Measurements from ENCODE around the gene ETNPPL. TPM values are rescaled to one million over a fixed set of nuclear protein-coding genes. Genes with fewer than 3 reads are reported as not detected.

The ETNPPL gene
- not detected for polyA plus RNA-seq (2012; ENCODE audit: low read depth, missing spikeins)

DNA sequence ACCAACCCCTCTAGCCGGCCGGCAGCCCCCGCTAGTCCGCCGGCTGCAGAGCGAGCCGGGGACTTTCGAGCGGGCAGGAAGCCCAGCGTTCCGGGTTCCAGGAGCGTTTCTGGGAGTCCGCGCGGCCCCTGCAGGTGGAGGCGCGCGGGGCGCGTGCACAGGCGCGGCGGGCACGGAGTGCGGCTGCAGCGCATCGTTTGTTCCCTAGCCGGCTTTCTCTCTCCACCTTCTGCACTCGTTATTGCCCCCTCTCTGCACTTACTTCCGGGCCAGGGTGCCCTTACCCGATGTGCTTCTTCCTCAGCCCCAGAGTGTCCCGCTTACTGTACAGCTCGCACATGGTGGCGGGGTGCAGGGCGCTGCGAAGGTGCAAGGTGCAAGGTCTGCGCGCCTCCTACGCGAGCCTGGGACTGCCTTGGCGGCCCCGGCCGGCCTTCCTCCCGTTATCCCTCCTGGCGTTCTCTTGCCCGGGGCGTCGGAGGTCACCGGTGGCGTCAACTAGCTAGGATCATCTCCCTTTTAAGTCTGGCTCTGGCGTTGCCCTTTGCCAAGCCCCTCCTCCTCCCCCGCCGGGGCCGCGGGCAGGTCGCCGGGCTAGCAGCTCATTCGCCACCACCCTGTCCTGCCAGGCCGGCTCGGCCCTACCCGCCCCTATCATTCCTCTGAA, at the start of gene ETNPPL:
Gene ETNPPL, minus strand, starts transcription at position 495 of the 667 bp plus-strand sequence. Its CDS starts 155 bp downstream, at position 340.
- TF ChIP-seq POLR2A (IDR thresholded peaks at IDR 0.05; ENCODE audit: low read depth, low read length) = no peak
- TF ChIP-seq PAX5 (IDR thresholded peaks at IDR 0.05; ENCODE audit: insufficient read depth, low read length, severe bottlenecking) = no peak
- TF ChIP-seq TAF1 (IDR thresholded peaks at IDR 0.05; ENCODE audit: low read depth, low read length) = no peak
- no peak for TF ChIP-seq POLR2AphosphoS5 (IDR thresholded peaks at IDR 0.05; ENCODE audit: low read depth, low read length)
- no peak for TF ChIP-seq POU2F2 (IDR thresholded peaks at IDR 0.05; ENCODE audit: low read depth, low read length)
- TF ChIP-seq SPI1 (IDR thresholded peaks at IDR 0.05; ENCODE audit: low read depth, low read length) = no peak
- FAIRE-seq (no peak), DNase-seq (ENCODE audit: insufficient read length, low spot score) (peak; percentile 19)

DNA sequence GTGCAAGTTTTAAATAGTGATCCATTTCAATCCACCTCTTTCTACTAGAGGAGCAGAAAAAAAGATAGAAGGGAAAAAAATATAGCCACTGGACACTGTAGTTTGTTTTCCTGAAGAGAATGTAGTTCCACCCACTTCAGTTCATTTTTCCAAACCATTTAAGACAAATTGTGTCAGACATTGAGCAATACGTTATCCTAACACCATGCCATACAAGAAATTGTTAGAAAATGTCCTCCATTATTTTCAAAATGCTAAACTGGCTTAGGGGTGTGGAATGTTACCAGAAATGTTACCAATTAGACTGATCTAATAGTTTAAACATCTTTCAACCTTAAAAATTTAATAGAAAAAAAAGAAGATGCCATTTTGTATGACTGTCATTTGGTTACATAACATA, 48.6 kb upstream of the ETNPPL start:
- FAIRE-seq (no peak), DNase-seq (ENCODE audit: insufficient read length, low spot score) (no peak)
- TF ChIP-seq TAF1 (IDR thresholded peaks at IDR 0.05; ENCODE audit: low read depth, low read length) (no peak), PAX5 (IDR thresholded peaks at IDR 0.05; ENCODE audit: insufficient read depth, low read length, severe bottlenecking) (no peak), POLR2AphosphoS5 (IDR thresholded peaks at IDR 0.05; ENCODE audit: low read depth, low read length) (no peak), SPI1 (IDR thresholded peaks at IDR 0.05; ENCODE audit: low read depth, low read length) (no peak), POU2F2 (IDR thresholded peaks at IDR 0.05; ENCODE audit: low read depth, low read length) (no peak), POLR2A (IDR thresholded peaks at IDR 0.05; ENCODE audit: low read depth, low read length) (no peak)

DNA sequence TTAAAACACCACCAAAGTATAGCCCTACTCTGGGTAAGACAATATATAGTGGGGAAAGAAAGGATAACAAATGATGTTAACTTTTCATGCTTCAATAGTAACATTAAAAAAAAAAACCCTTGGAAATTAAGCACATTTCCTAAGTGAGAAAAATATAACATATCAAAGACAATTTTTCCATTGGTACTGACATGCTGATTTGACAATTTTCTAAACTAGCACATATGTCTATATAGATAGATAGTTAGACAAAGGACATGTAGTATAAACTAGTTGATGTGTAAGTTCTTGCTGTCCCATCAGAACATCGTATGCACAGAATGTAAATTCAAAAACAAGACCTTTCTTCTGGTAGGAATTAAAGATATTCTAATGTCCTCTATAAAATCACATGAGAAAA, 47.2 kb upstream of the ETNPPL start:
- FAIRE-seq = no peak
- no peak for DNase-seq (ENCODE audit: insufficient read length, low spot score)
- TF ChIP-seq PAX5 (IDR thresholded peaks at IDR 0.05; ENCODE audit: insufficient read depth, low read length, severe bottlenecking) (no peak), TAF1 (IDR thresholded peaks at IDR 0.05; ENCODE audit: low read depth, low read length) (no peak), POLR2A (IDR thresholded peaks at IDR 0.05; ENCODE audit: low read depth, low read length) (no peak), SPI1 (IDR thresholded peaks at IDR 0.05; ENCODE audit: low read depth, low read length) (no peak), POU2F2 (IDR thresholded peaks at IDR 0.05; ENCODE audit: low read depth, low read length) (no peak)

DNA sequence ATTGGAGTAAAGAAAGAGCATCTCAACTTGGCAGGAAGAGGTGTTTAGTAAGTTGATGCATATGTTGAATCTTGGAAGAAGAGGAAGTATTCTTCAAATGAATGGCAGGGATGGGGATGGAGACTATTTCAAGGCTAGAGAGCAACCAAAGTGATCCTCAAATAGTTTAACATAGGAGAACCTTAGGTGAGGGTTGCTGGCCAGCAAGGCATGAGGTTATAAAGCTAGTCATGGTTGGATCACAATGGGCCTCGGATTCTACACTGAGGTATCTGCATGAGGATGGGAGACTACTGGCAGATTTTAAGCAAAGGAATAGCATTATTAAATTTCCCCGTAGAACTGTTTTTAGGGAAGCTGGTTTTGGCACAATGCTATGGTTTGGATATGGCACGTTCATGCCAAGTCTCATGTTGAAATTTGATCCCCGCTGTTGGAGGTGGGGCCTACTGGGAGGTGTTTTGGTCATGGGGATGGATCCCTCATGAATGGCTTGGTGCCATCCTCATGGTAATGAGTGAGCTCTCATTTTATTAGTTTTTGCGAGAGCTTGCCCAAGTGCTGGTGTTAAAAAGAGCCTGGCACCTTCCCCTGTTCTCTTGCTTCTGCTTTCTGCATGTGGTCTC, 41.9 kb upstream of the ETNPPL start:
- FAIRE-seq (no peak), DNase-seq (ENCODE audit: insufficient read length, low spot score) (no peak)
- TF ChIP-seq TAF1 (IDR thresholded peaks at IDR 0.05; ENCODE audit: low read depth, low read length) = no peak
- TF ChIP-seq SPI1 (IDR thresholded peaks at IDR 0.05; ENCODE audit: low read depth, low read length) = no peak
- no peak for TF ChIP-seq PAX5 (IDR thresholded peaks at IDR 0.05; ENCODE audit: insufficient read depth, low read length, severe bottlenecking)
- no peak for TF ChIP-seq POU2F2 (IDR thresholded peaks at IDR 0.05; ENCODE audit: low read depth, low read length)
- TF ChIP-seq POLR2AphosphoS5 (IDR thresholded peaks at IDR 0.05; ENCODE audit: low read depth, low read length) = no peak
- no peak for TF ChIP-seq POLR2A (IDR thresholded peaks at IDR 0.05; ENCODE audit: low read depth, low read length)

DNA sequence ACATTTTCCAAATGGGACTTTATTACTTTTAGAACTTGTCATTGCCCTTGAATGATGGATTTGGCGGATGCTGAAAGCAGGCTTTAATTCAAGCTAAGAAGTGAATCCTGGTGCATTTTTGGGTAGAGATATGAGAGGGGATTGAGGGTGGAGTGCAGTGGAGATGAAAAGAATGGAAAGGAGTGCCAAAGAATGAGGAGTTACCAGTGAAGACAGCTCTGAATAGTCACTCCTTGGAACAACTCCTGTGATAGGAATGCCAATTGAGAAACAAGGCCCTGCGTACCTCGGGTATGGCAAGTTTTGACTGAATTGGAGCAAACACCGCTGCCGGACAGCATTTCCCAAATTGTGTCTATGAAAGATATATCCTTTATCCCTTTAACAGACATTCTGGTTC, 36.5 kb upstream of the ETNPPL start:
- FAIRE-seq = no peak
- no peak for TF ChIP-seq TAF1 (IDR thresholded peaks at IDR 0.05; ENCODE audit: low read depth, low read length)
- TF ChIP-seq PAX5 (IDR thresholded peaks at IDR 0.05; ENCODE audit: insufficient read depth, low read length, severe bottlenecking) = no peak
- no peak for TF ChIP-seq POLR2AphosphoS5 (IDR thresholded peaks at IDR 0.05; ENCODE audit: low read depth, low read length)
- TF ChIP-seq SPI1 (IDR thresholded peaks at IDR 0.05; ENCODE audit: low read depth, low read length) = no peak
- TF ChIP-seq POU2F2 (IDR thresholded peaks at IDR 0.05; ENCODE audit: low read depth, low read length) = no peak
- TF ChIP-seq POLR2A (IDR thresholded peaks at IDR 0.05; ENCODE audit: low read depth, low read length) = no peak
- DNase-seq (ENCODE audit: insufficient read length, low spot score) = no peak

DNA sequence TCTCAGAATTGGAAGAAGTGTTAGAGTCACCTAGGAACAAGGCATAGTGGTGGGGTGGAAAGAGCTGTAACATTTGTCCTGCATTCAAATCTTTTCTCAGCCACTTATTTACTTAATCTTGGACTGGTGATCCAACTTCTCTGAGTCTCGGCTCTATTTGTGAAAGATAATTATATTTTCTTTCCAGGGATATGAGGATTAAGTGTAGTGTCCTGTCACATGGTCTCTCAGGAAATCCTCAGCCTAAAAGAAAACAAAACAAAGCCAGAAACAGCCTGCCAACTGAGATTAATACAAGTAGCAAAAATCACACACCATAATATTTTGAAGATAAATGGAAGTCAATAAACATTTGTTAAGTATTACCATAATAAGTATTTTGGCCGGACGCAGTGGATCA, 33.3 kb upstream of the ETNPPL start:
- FAIRE-seq (no peak), DNase-seq (ENCODE audit: insufficient read length, low spot score) (no peak)
- TF ChIP-seq POU2F2 (IDR thresholded peaks at IDR 0.05; ENCODE audit: low read depth, low read length) (no peak), POLR2AphosphoS5 (IDR thresholded peaks at IDR 0.05; ENCODE audit: low read depth, low read length) (no peak), PAX5 (IDR thresholded peaks at IDR 0.05; ENCODE audit: insufficient read depth, low read length, severe bottlenecking) (no peak), TAF1 (IDR thresholded peaks at IDR 0.05; ENCODE audit: low read depth, low read length) (no peak), POLR2A (IDR thresholded peaks at IDR 0.05; ENCODE audit: low read depth, low read length) (no peak), SPI1 (IDR thresholded peaks at IDR 0.05; ENCODE audit: low read depth, low read length) (no peak)

DNA sequence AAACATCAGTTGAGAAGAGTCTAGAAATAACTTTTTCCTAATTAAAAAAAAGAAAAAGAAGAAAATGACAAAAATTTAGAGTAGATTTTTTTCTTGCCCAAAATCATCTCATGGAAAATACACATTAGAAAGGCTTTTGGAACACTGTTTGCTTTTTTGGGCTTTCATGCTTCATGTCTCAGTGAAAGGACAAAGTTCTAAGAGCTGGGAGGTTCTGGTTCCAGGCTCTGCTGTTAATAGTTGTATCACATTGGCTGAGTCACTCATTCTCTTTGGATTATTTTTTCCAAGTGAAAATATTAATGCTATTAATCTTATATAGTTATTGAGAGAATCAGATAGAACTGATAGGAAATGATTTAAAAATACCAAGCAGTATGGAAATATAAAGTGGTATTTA, 32.9 kb upstream of the ETNPPL start:
- FAIRE-seq (no peak), DNase-seq (ENCODE audit: insufficient read length, low spot score) (no peak)
- TF ChIP-seq POU2F2 (IDR thresholded peaks at IDR 0.05; ENCODE audit: low read depth, low read length) (no peak), SPI1 (IDR thresholded peaks at IDR 0.05; ENCODE audit: low read depth, low read length) (no peak), POLR2A (IDR thresholded peaks at IDR 0.05; ENCODE audit: low read depth, low read length) (no peak), TAF1 (IDR thresholded peaks at IDR 0.05; ENCODE audit: low read depth, low read length) (no peak), POLR2AphosphoS5 (IDR thresholded peaks at IDR 0.05; ENCODE audit: low read depth, low read length) (no peak), PAX5 (IDR thresholded peaks at IDR 0.05; ENCODE audit: insufficient read depth, low read length, severe bottlenecking) (no peak)

DNA sequence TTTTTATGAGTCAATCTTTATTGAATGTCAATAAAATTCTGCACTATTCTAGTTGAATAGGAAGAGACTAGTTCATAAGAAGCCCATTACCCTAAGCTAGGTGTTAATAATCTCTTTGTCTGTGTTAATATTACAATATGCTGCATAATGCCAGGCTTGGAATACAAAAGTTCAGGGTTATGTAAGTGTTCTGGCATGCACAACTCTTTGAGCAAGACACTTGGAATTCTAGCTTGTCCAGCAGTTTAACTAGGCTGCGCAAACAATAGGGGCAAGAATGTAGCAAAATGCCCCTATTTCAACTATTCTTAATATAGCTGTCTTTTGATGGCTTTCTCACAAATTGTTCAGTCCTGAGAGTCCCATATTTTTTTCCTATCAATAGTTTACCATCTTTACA, 31.3 kb upstream of the ETNPPL start:
- FAIRE-seq (no peak), DNase-seq (ENCODE audit: insufficient read length, low spot score) (no peak)
- TF ChIP-seq SPI1 (IDR thresholded peaks at IDR 0.05; ENCODE audit: low read depth, low read length) = no peak
- no peak for TF ChIP-seq POLR2AphosphoS5 (IDR thresholded peaks at IDR 0.05; ENCODE audit: low read depth, low read length)
- no peak for TF ChIP-seq POLR2A (IDR thresholded peaks at IDR 0.05; ENCODE audit: low read depth, low read length)
- TF ChIP-seq PAX5 (IDR thresholded peaks at IDR 0.05; ENCODE audit: insufficient read depth, low read length, severe bottlenecking) = no peak
- no peak for TF ChIP-seq POU2F2 (IDR thresholded peaks at IDR 0.05; ENCODE audit: low read depth, low read length)
- no peak for TF ChIP-seq TAF1 (IDR thresholded peaks at IDR 0.05; ENCODE audit: low read depth, low read length)

DNA sequence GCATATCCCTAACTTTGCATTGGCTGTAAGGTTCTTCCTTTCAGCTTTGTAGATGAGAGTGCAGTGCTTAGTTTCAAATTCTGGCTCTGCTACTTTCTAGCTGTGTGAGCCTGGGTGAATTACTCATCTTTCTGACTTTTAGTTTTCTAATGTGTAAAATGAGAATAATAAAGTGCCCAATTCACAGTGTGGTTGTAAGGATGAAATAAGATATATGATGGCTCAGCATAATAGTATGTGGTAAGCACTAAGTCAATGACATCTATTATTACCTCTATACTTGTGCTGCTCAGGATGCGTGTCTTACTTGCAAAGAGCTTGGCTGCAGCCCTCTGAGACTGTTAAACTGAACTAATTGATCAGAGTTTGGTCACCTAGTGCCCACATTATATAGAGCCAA, 30.6 kb upstream of the ETNPPL start:
- FAIRE-seq (no peak), DNase-seq (ENCODE audit: insufficient read length, low spot score) (no peak)
- TF ChIP-seq POLR2A (IDR thresholded peaks at IDR 0.05; ENCODE audit: low read depth, low read length) = no peak
- TF ChIP-seq POU2F2 (IDR thresholded peaks at IDR 0.05; ENCODE audit: low read depth, low read length) = no peak
- TF ChIP-seq POLR2AphosphoS5 (IDR thresholded peaks at IDR 0.05; ENCODE audit: low read depth, low read length) = no peak
- TF ChIP-seq TAF1 (IDR thresholded peaks at IDR 0.05; ENCODE audit: low read depth, low read length) = no peak
- no peak for TF ChIP-seq PAX5 (IDR thresholded peaks at IDR 0.05; ENCODE audit: insufficient read depth, low read length, severe bottlenecking)
